Bone marrow (tissue), 2 donors: Measurements from ENCODE around the gene MT1HL1.
"Not testable (repeated sequence)": the region's sequence is repeated elsewhere in the genome, so short reads cannot be mapped to it uniquely, and the experiment has no call there.

ENCODE experiments used
- DNase-seq, 2 donors: peaks; one replicate each; lab custom pipeline; 2025; lab: John Stamatoyannopoulos, UW

MT1HL1 gene

DNA sequence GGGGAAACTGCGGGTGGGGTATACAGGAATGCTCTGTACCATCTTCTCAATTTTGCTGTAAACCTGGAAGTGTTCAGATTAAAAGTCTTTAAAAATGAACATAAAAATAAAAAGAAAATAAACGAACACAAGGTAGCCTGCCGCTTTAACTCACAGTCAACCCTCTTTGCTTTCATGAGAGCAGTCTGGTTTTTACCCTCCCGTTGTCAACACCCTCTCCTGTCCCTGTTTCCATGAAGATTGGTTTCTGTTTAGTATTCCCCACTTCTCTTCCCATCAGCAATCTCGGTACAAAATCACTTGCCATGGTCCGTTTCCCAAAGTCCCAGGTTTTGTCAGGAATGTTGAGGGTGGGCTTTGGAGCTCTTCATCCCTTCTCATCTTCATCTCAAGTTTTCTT is 28.8 kb downstream of the MT1HL1 start:
- DNase-seq = no peak

DNA sequence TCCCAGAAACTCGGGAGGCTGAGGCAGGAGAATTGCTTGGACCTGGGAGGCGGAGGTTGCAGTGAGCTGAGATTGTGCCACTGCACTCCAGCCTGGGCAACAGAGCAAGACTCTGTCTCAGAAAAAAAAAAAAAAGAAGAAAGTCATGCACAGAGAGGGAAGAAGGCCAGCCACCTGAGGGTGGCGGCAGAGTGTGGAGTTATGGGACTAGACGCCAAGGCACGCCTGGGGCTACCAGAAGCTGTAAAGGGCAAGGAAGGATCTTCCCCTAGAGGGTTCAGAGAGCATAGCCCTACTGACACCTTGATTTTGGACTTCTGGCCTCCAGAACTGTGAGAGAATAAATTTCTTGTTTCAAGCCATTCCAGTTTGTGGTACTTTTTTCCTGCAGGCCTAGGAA is 30.2 kb downstream of the MT1HL1 start:
- not testable (repeated sequence) for DNase-seq

DNA sequence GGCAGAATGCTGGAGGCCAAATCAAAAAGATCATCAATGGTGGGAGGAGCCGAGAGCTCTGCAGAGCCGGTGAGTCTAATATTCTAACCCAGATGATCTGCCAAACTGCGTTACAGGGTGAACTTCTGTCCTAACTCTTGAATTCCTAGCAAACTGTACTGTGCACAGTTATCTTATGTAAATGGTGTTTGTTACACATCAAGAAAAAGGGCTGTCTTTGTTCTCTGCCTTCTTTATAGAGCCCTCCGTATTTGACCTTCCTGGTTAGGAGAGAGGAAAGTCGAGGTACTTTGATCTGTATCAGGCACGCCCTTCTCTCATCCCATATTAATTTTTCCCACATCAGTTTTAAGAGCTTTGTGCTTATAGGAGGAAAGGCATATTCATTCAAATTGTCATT is 37.6 kb downstream of the MT1HL1 start:
- DNase-seq = no peak

DNA sequence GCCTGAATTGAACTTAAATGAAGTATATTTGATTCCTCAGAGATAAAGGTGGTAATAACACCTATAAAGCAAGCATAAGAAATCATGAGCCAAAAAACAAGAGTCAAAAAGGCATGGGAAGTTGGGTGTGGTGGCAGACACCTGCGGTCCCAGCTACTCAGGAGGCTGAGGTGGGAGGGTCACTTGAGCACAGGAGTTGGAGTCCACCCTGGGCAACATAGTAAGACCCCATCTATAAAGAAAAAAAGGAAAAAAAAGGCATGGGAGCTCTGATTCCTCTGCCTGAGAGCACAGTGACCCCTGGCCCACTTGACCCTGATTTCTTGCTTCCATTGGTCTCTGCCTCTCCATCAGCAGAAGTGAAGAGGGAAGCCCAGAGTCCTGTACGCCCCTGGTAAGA is 40.3 kb downstream of the MT1HL1 start:
- DNase-seq = no peak

DNA sequence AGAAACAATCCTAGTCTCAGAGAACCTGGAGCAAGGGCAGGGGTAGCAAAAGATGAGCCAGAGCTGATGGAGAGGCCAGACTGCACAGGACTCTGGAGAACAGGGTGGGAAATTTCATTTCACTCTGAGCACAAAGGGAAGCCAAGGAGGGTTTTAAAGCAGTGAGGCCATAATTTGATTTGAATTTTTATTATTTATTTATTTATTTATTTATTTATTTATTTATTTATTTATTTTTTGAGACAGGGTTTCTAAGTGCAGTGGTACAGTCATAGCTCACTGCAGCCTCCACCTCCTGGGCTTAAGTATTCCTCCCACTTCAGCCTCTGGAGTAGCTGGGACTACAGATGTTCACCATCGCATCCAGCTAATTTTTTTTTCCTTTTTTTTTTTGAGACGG is 45.1 kb downstream of the MT1HL1 start:
- DNase-seq = no peak

DNA sequence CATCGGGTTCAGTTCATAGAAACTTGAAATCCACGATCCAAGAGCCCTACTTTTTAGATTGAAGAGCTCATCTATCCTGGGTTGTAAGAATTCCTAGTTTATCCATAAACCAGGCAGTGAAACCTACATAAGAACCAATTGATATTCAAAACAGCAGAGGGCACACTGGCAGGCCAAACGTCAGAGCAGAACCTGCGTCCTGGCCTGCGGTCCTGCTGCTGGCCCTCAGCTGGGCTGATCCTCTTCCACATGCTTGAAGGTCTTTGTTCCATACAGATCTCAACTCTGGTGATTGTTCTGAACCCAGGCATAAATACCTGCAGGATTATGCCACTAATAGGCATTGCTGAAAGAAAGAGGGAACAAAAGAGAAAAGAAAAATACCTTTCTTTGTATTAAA is 47.0 kb downstream of the MT1HL1 start:
- no peak for DNase-seq
